Activated CD8-positive, alpha-beta T cell treated with anti-CD3 and anti-CD28 coated beads for 36 hours (primary cell): ENCODE measurements around the gene ASAP2. TPM values are rescaled to one million over a fixed set of nuclear protein-coding genes. Genes with fewer than 3 reads are reported as not detected.
A peak's percentile ranks its signal among the peaks of the same experiment; 100 is the strongest.

ENCODE experiments used
- ATAC-seq: fragments of 200-7000 bp; cut with Tn5 transposase; one replicate; pipeline ENCODE4 v1.10.0; 2021; ENCODE audit warnings: mild to moderate bottlenecking, moderate library complexity
- CTCF ChIA-PET: fragments of 350-600 bp; sonication (Branson Sonifier 250); formaldehyde crosslinking; loops from one replicate; lab custom pipeline; 2021; ENCODE audit warnings: antibody characterized with exemption; lab: Charles Lee
- POLR2A ChIA-PET: fragments of 350-600 bp; sonication (Branson Sonifier 250); formaldehyde crosslinking; loops from one replicate; lab custom pipeline; 2021; ENCODE audit warnings: antibody characterized with exemption; lab: Charles Lee
- DNase-seq: peaks from one replicate; pipeline ENCODE4 v3.0.0-alpha.2; 2020
- H3K27ac Mint-ChIP-seq: one replicate; pipeline ENCODE4 v1.8.0; 2021; ENCODE audit warnings: mild to moderate bottlenecking, mixed read lengths
- H3K27me3 Mint-ChIP-seq: one replicate; pipeline ENCODE4 v1.8.0; 2021; ENCODE audit warnings: mixed read lengths
- H3K36me3 Mint-ChIP-seq: one replicate; pipeline ENCODE4 v1.8.0; 2021; ENCODE audit warnings: low read depth, mixed read lengths
- H3K4me1 Mint-ChIP-seq: one replicate; pipeline ENCODE4 v1.8.0; 2021; ENCODE audit warnings: low read depth, mixed read lengths
- H3K4me3 Mint-ChIP-seq: one replicate; pipeline ENCODE4 v1.8.0; 2021; ENCODE audit warnings: mild to moderate bottlenecking, moderate library complexity, mixed read lengths
- H3K9me3 Mint-ChIP-seq: one replicate; pipeline ENCODE4 v1.8.0; 2021; ENCODE audit warnings: mixed read lengths
- CTCF ChIP-seq: fragments of 200-600 bp; IDR thresholded peaks from one replicate; pipeline ENCODE4 v1.8.0; 2022; ENCODE audit warnings: antibody characterized with exemption, mild to moderate bottlenecking
- intact Hi-C: fragments of 100-400 bp; cut with micrococcal nuclease; formaldehyde crosslinking; loops from one replicate; pipeline ENCODE4 v1.10.0; 2022
- total RNA-seq, 2 experiments: library from RNA; stranded (reverse); gene quantifications; one replicate each; pipeline ENCODE4 v1.2.3, GENCODE V29; 2021

Gene ASAP2
- total RNA-seq, 2 experiments from 2014 or later: not detected

DNA sequence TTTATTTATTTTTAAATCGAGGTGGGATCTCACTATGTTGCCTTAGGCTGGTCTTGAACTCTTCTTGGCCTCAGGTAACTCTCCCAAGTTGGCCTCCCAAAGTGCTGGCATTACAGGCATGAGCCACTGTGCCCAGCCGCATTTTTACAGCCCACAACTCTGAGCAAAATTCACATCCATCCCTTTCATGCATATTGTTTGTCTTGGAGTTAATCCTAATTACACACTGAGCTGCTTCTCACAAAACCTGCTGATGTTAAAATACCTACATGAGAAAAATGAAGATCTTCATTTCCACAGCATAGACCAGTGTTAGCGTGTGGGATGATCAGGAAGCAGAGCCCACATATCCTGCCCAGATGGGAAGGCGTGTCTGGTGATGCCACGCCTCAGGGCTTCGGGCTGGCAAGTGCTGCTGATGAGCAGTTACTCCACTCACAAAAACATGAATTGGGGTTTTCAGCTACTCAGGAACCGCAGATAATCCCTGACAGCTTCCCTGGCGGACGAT is 202.1 kb downstream of the ASAP2 start:
- H3K36me3 Mint-ChIP-seq: peaks cover 17% of the 10 kb centered on the region
- POLR2A ChIA-PET: interaction anchor here (1.0 kb wide), 1 partner anchor 14 kb away, joined by 3 read pairs; no protein-coding TSS in a partner anchor
- no peak for TF ChIP-seq CTCF
- DNase-seq (no peak), ATAC-seq (no peak)
- no peak overlapping the region for H3K4me3 Mint-ChIP-seq
- intact Hi-C loops: no loop called here
- H3K27ac Mint-ChIP-seq: no peak overlapping the region
- H3K27me3 Mint-ChIP-seq: no peaks in the 10 kb centered on the region
- CTCF ChIA-PET: no interaction called here
- H3K4me1 Mint-ChIP-seq: no peaks in the 10 kb centered on the region
- H3K9me3 Mint-ChIP-seq: no peaks in the 10 kb centered on the region

- Mint-ChIP-seq H3K4me3 (no peak overlapping the region), H3K9me3 (no peaks in the 10 kb centered on the region), H3K27ac (no peak overlapping the region), H3K27me3 (no peaks in the 10 kb centered on the region), H3K4me1 (no peaks in the 10 kb centered on the region), H3K36me3 (peaks cover 22% of the 10 kb centered on the region)
- TF ChIP-seq CTCF: no peak
- intact Hi-C loops: no loop called here
- ChIA-PET CTCF (no interaction called here), POLR2A (no interaction called here)
- ATAC-seq (peak; percentile 37), DNase-seq (no peak)
Observed at GRCh38 chr2:9410108-9410507, 203.5 kb downstream of the ASAP2 start.

DNA sequence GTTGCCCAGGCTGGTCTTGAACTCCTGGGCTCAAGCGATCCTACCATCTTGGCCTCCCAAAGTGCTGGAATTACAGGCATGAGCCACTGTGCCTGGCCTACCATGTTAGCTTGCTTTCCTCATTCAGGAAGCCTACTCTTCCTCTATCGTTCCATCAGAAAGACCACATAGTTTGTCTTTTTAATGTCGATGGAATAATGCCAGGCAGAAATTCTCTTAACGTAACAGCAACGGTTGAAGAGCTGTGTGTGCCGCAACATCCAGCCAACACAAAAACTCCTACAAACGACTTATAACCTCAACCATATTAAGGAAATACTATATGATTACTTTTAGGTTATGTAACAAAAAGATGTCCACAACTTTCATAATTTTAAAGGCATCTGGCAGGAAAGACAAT is 206.2 kb downstream of the ASAP2 start:
- ChIA-PET POLR2A (interaction anchor here (0.7 to 1.1 kb wide), 2 partner anchors 10 to 120 kb away, joined by 3 read pairs; partner anchors contain the start of genes CPSF3 and ITGB1BP1), CTCF (no interaction called here)
- peaks cover 30% of the 10 kb centered on the region for H3K36me3 Mint-ChIP-seq
- H3K27ac Mint-ChIP-seq: no peak overlapping the region
- DNase-seq: no peak
- no peak overlapping the region for H3K4me3 Mint-ChIP-seq
- no peak for TF ChIP-seq CTCF
- peaks cover 10% of the 10 kb centered on the region for H3K4me1 Mint-ChIP-seq
- H3K9me3 Mint-ChIP-seq: no peaks in the 10 kb centered on the region
- no peaks in the 10 kb centered on the region for H3K27me3 Mint-ChIP-seq
- intact Hi-C loops: no loop called here
- no peak for ATAC-seq

- CTCF ChIA-PET: no interaction called here
- Mint-ChIP-seq H3K27me3 (no peaks in the 10 kb centered on the region), H3K4me1 (peaks cover 30% of the 10 kb centered on the region), H3K4me3 (no peak overlapping the region), H3K27ac (no peak overlapping the region), H3K36me3 (peaks cover 30% of the 10 kb centered on the region), H3K9me3 (no peaks in the 10 kb centered on the region)
- intact Hi-C loops: no loop called here
- no peak for TF ChIP-seq CTCF
- ATAC-seq: no peak
- POLR2A ChIA-PET: interaction anchor here (0.6 to 1.0 kb wide), 2 partner anchors 11 to 154 kb away, joined by 3 read pairs; no protein-coding TSS in a partner anchor
- no peak for DNase-seq
Observed at GRCh38 chr2:9415516-9416169, 209.0 kb downstream of the ASAP2 start.

DNA sequence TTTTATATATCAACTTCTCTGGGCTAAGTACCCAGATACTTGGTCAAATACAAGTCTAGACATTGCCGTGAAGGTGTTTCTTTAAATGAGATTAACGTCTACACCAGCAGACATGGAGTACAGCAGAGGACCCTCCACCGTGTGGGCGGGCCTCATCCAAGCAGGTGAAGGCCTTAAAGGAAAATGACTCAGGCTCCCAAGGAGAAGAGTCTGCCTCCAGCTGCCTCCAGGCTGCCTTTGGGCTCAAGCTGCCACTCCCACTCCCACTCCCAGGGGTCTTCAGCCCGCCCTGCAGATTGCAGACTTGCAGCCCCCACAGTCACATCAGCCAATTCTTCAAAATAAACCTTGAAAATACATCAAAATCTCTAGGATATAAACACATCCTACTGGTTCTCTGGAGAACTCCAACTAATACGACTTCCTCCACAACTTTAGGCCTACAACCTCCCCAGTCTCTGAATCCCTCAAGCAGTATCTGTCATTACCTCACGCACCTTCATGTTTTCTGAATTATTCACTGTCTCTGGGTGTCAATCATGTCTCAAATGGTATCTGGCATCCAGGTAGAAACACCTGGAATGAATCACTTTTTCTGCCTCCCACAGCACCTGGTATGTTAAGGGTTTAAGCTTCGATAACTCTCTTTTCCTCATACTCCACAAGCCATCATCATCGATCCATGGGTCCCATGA is 209.8 kb downstream of the ASAP2 start:
- Mint-ChIP-seq H3K4me1 (peaks cover 32% of the 10 kb centered on the region), H3K27ac (peak overlapping the region; percentile 14), H3K4me3 (no peak overlapping the region), H3K36me3 (peaks cover 30% of the 10 kb centered on the region), H3K9me3 (no peaks in the 10 kb centered on the region), H3K27me3 (no peaks in the 10 kb centered on the region)
- ChIA-PET CTCF (no interaction called here), POLR2A (no interaction called here)
- DNase-seq: no peak
- no peak for ATAC-seq
- intact Hi-C loops: no loop called here
- no peak for TF ChIP-seq CTCF
